Measurements from ENCODE around the gene P4HA1. TPM values are rescaled to one million over a fixed set of nuclear protein-coding genes. Genes with fewer than 3 reads are reported as not detected.
"Not testable (repeated sequence)": the region's sequence is repeated elsewhere in the genome, so short reads cannot be mapped to it uniquely, and the experiment has no call there.

Gene P4HA1
- total RNA-seq, 1 experiment from 2014 or later = 107 TPM

- Histone ChIP-seq H3K9me3 (ENCODE audit: low read length) (no peaks in the 10 kb centered on the region), H3K4me3 (ENCODE audit: low read length) (no peak overlapping the region), H3K79me2 (ENCODE audit: low read length) (no peaks in the 10 kb centered on the region), H3K4me1 (ENCODE audit: low read length) (peaks cover 14% of the 10 kb centered on the region), H3K9me2 (replicated peaks; ENCODE audit: insufficient read depth, low read length) (no peaks in the 10 kb centered on the region), H3K27me3 (ENCODE audit: low read length) (no peaks in the 10 kb centered on the region), H2AFZ (ENCODE audit: low read length) (no peak overlapping the region), H4K20me1 (ENCODE audit: insufficient read depth, low read depth, low read length) (no peaks in the 10 kb centered on the region), H3K9ac (ENCODE audit: low read length) (no peak overlapping the region), H3K27ac (ENCODE audit: low read length) (no peak overlapping the region), H3K4me2 (ENCODE audit: low read depth, low read length, poor library complexity, severe bottlenecking) (no peak overlapping the region), H3K36me3 (ENCODE audit: insufficient read depth, low read length) (no peaks in the 10 kb centered on the region)
- DNase-seq = no peak
These were observed 23.3 kb upstream of the P4HA1 start for GRCh38 chr10:73119952-73120351.

GRCh38 chr10:73119457-73119856 is 22.8 kb upstream of the P4HA1 start:
- H3K9me2 ChIP-seq (replicated peaks; ENCODE audit: insufficient read depth, low read length) = no peaks in the 10 kb centered on the region
- H3K79me2 ChIP-seq (ENCODE audit: low read length) = no peaks in the 10 kb centered on the region
- H3K27me3 ChIP-seq (ENCODE audit: low read length) = no peaks in the 10 kb centered on the region
- no peaks in the 10 kb centered on the region for H3K36me3 ChIP-seq (ENCODE audit: insufficient read depth, low read length)
- no peak overlapping the region for H3K4me2 ChIP-seq (ENCODE audit: low read depth, low read length, poor library complexity, severe bottlenecking)
- H3K4me1 ChIP-seq (ENCODE audit: low read length) = peaks cover 14% of the 10 kb centered on the region
- H2AFZ ChIP-seq (ENCODE audit: low read length) = no peak overlapping the region
- H3K27ac ChIP-seq (ENCODE audit: low read length) = no peak overlapping the region
- H3K9me3 ChIP-seq (ENCODE audit: low read length) = no peaks in the 10 kb centered on the region
- H4K20me1 ChIP-seq (ENCODE audit: insufficient read depth, low read depth, low read length) = no peaks in the 10 kb centered on the region
- DNase-seq = no peak
- no peak overlapping the region for H3K4me3 ChIP-seq (ENCODE audit: low read length)
- no peak overlapping the region for H3K9ac ChIP-seq (ENCODE audit: low read length)

- Histone ChIP-seq H3K36me3 (ENCODE audit: insufficient read depth, low read length) (no peaks in the 10 kb centered on the region), H4K20me1 (ENCODE audit: insufficient read depth, low read depth, low read length) (no peaks in the 10 kb centered on the region), H3K79me2 (ENCODE audit: low read length) (no peaks in the 10 kb centered on the region), H3K9me2 (replicated peaks; ENCODE audit: insufficient read depth, low read length) (no peaks in the 10 kb centered on the region), H2AFZ (ENCODE audit: low read length) (no peak overlapping the region), H3K9me3 (ENCODE audit: low read length) (no peaks in the 10 kb centered on the region), H3K27ac (ENCODE audit: low read length) (peak overlapping the region; percentile 58), H3K4me3 (ENCODE audit: low read length) (peak overlapping the region; percentile 26), H3K9ac (ENCODE audit: low read length) (no peak overlapping the region), H3K4me1 (ENCODE audit: low read length) (peaks cover 14% of the 10 kb centered on the region), H3K27me3 (ENCODE audit: low read length) (no peaks in the 10 kb centered on the region), H3K4me2 (ENCODE audit: low read depth, low read length, poor library complexity, severe bottlenecking) (peak overlapping the region; percentile 59)
- DNase-seq = peak; percentile 83
These were observed 21.5 kb upstream of the P4HA1 start for GRCh38 chr10:73117976-73118743.

- no peak overlapping the region for H2AFZ ChIP-seq (ENCODE audit: low read length)
- DNase-seq = no peak
- H3K27ac ChIP-seq (ENCODE audit: low read length) = no peak overlapping the region
- H3K79me2 ChIP-seq (ENCODE audit: low read length) = no peaks in the 10 kb centered on the region
- no peak overlapping the region for H3K4me3 ChIP-seq (ENCODE audit: low read length)
- no peak overlapping the region for H3K9ac ChIP-seq (ENCODE audit: low read length)
- H3K9me2 ChIP-seq (replicated peaks; ENCODE audit: insufficient read depth, low read length) = no peaks in the 10 kb centered on the region
- no peaks in the 10 kb centered on the region for H4K20me1 ChIP-seq (ENCODE audit: insufficient read depth, low read depth, low read length)
- H3K27me3 ChIP-seq (ENCODE audit: low read length) = no peaks in the 10 kb centered on the region
- H3K9me3 ChIP-seq (ENCODE audit: low read length) = no peaks in the 10 kb centered on the region
- H3K4me1 ChIP-seq (ENCODE audit: low read length) = peaks cover 19% of the 10 kb centered on the region
- no peaks in the 10 kb centered on the region for H3K36me3 ChIP-seq (ENCODE audit: insufficient read depth, low read length)
- no peak overlapping the region for H3K4me2 ChIP-seq (ENCODE audit: low read depth, low read length, poor library complexity, severe bottlenecking)
These were observed 19.4 kb upstream of the P4HA1 start for GRCh38 chr10:73116017-73116416.

GRCh38 chr10:73113551-73113950 is 16.9 kb upstream of the P4HA1 start:
- Histone ChIP-seq H3K4me3 (ENCODE audit: low read length) (no peak overlapping the region), H3K27me3 (ENCODE audit: low read length) (no peaks in the 10 kb centered on the region), H3K9me2 (replicated peaks; ENCODE audit: insufficient read depth, low read length) (no peaks in the 10 kb centered on the region), H4K20me1 (ENCODE audit: insufficient read depth, low read depth, low read length) (no peaks in the 10 kb centered on the region), H2AFZ (ENCODE audit: low read length) (no peak overlapping the region), H3K9me3 (ENCODE audit: low read length) (peaks cover 6% of the 10 kb centered on the region; the same call in 1 of the 2 replicates), H3K36me3 (ENCODE audit: insufficient read depth, low read length) (0 out of 2 replicates have a peak, but pooled peaks cover 5% of the 10 kb centered on the region), H3K4me1 (ENCODE audit: low read length) (peaks cover 16% of the 10 kb centered on the region), H3K9ac (ENCODE audit: low read length) (no peak overlapping the region), H3K4me2 (ENCODE audit: low read depth, low read length, poor library complexity, severe bottlenecking) (no peak overlapping the region), H3K27ac (ENCODE audit: low read length) (no peak overlapping the region), H3K79me2 (ENCODE audit: low read length) (no peaks in the 10 kb centered on the region)
- DNase-seq = no peak

- not testable (repeated sequence) for H3K4me2 ChIP-seq (ENCODE audit: low read depth, low read length, poor library complexity, severe bottlenecking); H3K27ac ChIP-seq (ENCODE audit: low read length); H3K36me3 ChIP-seq (ENCODE audit: insufficient read depth, low read length); H3K4me3 ChIP-seq (ENCODE audit: low read length); DNase-seq; H3K9ac ChIP-seq (ENCODE audit: low read length); H3K27me3 ChIP-seq (ENCODE audit: low read length); H2AFZ ChIP-seq (ENCODE audit: low read length); H3K9me3 ChIP-seq (ENCODE audit: low read length); H4K20me1 ChIP-seq (ENCODE audit: insufficient read depth, low read depth, low read length); H3K79me2 ChIP-seq (ENCODE audit: low read length); H3K4me1 ChIP-seq (ENCODE audit: low read length); H3K9me2 ChIP-seq (replicated peaks; ENCODE audit: insufficient read depth, low read length)
These were observed 15.4 kb upstream of the P4HA1 start for GRCh38 chr10:73112032-73112431.

GRCh38 chr10:73110345-73110849 is 13.7 kb upstream of the P4HA1 start, which contains the start of gene NUDT13:
TSS of gene NUDT13 (plus strand) at chr10:73110455. CDS start at chr10:73114366, 3,911 bp downstream.
- H3K9me3 ChIP-seq (ENCODE audit: low read length) = peaks cover 6% of the 10 kb centered on the region; the same call in 1 of the 2 replicates
- no peaks in the 10 kb centered on the region for H4K20me1 ChIP-seq (ENCODE audit: insufficient read depth, low read depth, low read length)
- 0 out of 2 replicates have a peak, but pooled peaks cover 5% of the 10 kb centered on the region for H3K36me3 ChIP-seq (ENCODE audit: insufficient read depth, low read length)
- H3K79me2 ChIP-seq (ENCODE audit: low read length) = no peaks in the 10 kb centered on the region
- H3K27ac ChIP-seq (ENCODE audit: low read length) = peak within 1 kb of the TSS; percentile 61
- H3K9ac ChIP-seq (ENCODE audit: low read length) = peak within 1 kb of the TSS; percentile 67
- peaks cover 5% of the 10 kb centered on the region; the same call in 1 of the 2 replicates for H3K4me1 ChIP-seq (ENCODE audit: low read length)
- H3K4me3 ChIP-seq (ENCODE audit: low read length) = peak within 1 kb of the TSS; percentile 69
- H3K4me2 ChIP-seq (ENCODE audit: low read depth, low read length, poor library complexity, severe bottlenecking) = peak within 1 kb of the TSS; percentile 70
- H3K9me2 ChIP-seq (replicated peaks; ENCODE audit: insufficient read depth, low read length) = no peaks in the 10 kb centered on the region
- peak; percentile 76 for DNase-seq
- H2AFZ ChIP-seq (ENCODE audit: low read length) = peak within 1 kb of the TSS; percentile 61; the same call in 1 of the 2 replicates
- no peaks in the 10 kb centered on the region for H3K27me3 ChIP-seq (ENCODE audit: low read length)

- not testable (repeated sequence) for DNase-seq; H3K9me2 ChIP-seq (replicated peaks; ENCODE audit: insufficient read depth, low read length); H3K9ac ChIP-seq (ENCODE audit: low read length); H3K79me2 ChIP-seq (ENCODE audit: low read length); H4K20me1 ChIP-seq (ENCODE audit: insufficient read depth, low read depth, low read length); H3K9me3 ChIP-seq (ENCODE audit: low read length); H2AFZ ChIP-seq (ENCODE audit: low read length); H3K4me2 ChIP-seq (ENCODE audit: low read depth, low read length, poor library complexity, severe bottlenecking); H3K36me3 ChIP-seq (ENCODE audit: insufficient read depth, low read length); H3K4me3 ChIP-seq (ENCODE audit: low read length); H3K4me1 ChIP-seq (ENCODE audit: low read length); H3K27ac ChIP-seq (ENCODE audit: low read length); H3K27me3 ChIP-seq (ENCODE audit: low read length)
These were observed 12.6 kb upstream of the P4HA1 start for GRCh38 chr10:73109248-73109652.

All from Karpas-422 (cell line).